ENCODE results near the gene PTPRG. TPM values are rescaled to one million over a fixed set of nuclear protein-coding genes. Genes with fewer than 3 reads are reported as not detected.
A peak's percentile ranks its signal among the peaks of the same experiment; 100 is the strongest.

PTPRG gene
- total and polyA plus RNA-seq, 2 of the 13 experiments (the other 11 are each of a cell fraction or from before 2014, with no cell fraction given) = 8.0 to 25.3 TPM

- TF ChIP-seq ZBTB40 (IDR thresholded peaks at IDR 0.05) (no peak), ZBTB40 (CRISPR knock-in tag; IDR thresholded peaks at IDR 0.05) (no peak), FOXA3 (CRISPR knock-in tag; IDR thresholded peaks at IDR 0.05) (peak; percentile 79), GATA4 (IDR thresholded peaks at IDR 0.05; ENCODE audit: borderline replicate concordance, low read depth) (no peak), CERS6 (CRISPR knock-in tag; IDR thresholded peaks at IDR 0.05) (no peak), HNRNPUL1 (IDR thresholded peaks at IDR 0.05; ENCODE audit: low read depth, low read length) (no peak), THYN1 (CRISPR knock-in tag; IDR thresholded peaks at IDR 0.05; ENCODE audit: borderline replicate concordance, low read depth) (no peak), LCORL (IDR thresholded peaks at IDR 0.05) (peak; percentile 43; the same call in 1 of the 2 replicates), LCORL (CRISPR knock-in tag; IDR thresholded peaks at IDR 0.05) (peak; percentile 24; the same call in 1 of the 2 replicates), CEBPB (IDR thresholded peaks at IDR 0.05; ENCODE audit: borderline replicate concordance, low read depth, low read length) (no peak), ZNF556 (CRISPR knock-in tag; IDR thresholded peaks at IDR 0.05; ENCODE audit: borderline replicate concordance) (no peak), ZNF672 (CRISPR knock-in tag; IDR thresholded peaks at IDR 0.05) (no peak), TAF1 (CRISPR knock-in tag; IDR thresholded peaks at IDR 0.05) (no peak), SP1 (IDR thresholded peaks at IDR 0.05) (no peak), SP1 (CRISPR knock-in tag; IDR thresholded peaks at IDR 0.05) (no peak), ARHGAP35 (CRISPR knock-in tag; IDR thresholded peaks at IDR 0.05; ENCODE audit: borderline replicate concordance) (no peak), XBP1 (CRISPR knock-in tag; IDR thresholded peaks at IDR 0.05) (no peak), ZNF282 (IDR thresholded peaks at IDR 0.05; ENCODE audit: partially characterized antibody) (no peak), NCOA1 (CRISPR knock-in tag; IDR thresholded peaks at IDR 0.05) (no peak), ZBTB38 (CRISPR knock-in tag; IDR thresholded peaks at IDR 0.05) (no peak; the same call in 1 of the 2 replicates), NONO (IDR thresholded peaks at IDR 0.05) (no peak), NONO (CRISPR knock-in tag; conservative IDR thresholded peaks at IDR 0.05) (no peak)
These were observed 496.1 kb downstream of the PTPRG start (continued) for GRCh38 chr3:62057339-62058047.

Measured in HepG2 (cell line).